HG02678 (cell line): ENCODE measurements around the gene CNEP1R1.

Source experiments
- ATAC-seq: cut with Tn5 transposase; IDR thresholded peaks from one replicate; pipeline ENCODE4 v1.9.1; 2021; ENCODE audit warnings: mild to moderate bottlenecking, moderate library complexity; ENCODE audit not compliant: unreplicated experiment

Gene CNEP1R1

GRCh38 chr16:50059669-50060068 is 34.6 kb downstream of the CNEP1R1 start:
- no peak for ATAC-seq

- ATAC-seq, result no peak
Measured at GRCh38 chr16:50061326-50061725, 36.3 kb downstream of the CNEP1R1 start.

DNA sequence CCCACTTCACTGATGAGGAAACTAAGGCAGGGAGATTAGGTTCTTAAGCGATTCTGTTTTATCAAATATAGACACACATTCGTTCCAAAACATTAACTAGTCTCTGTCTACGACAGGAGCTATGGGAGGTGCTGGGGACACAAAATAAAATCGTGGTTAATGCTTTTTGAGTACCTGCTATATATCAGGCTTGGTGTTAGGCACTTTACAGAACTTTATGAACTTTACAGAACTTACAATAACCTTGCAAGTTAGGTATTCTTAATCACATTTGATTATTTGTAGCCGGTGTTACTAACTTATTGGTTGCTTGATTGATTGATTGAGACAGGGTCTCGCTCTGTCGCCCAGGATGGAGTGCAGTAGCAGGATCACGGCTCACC is 40.2 kb downstream of the CNEP1R1 start:
- ATAC-seq, result no peak

DNA sequence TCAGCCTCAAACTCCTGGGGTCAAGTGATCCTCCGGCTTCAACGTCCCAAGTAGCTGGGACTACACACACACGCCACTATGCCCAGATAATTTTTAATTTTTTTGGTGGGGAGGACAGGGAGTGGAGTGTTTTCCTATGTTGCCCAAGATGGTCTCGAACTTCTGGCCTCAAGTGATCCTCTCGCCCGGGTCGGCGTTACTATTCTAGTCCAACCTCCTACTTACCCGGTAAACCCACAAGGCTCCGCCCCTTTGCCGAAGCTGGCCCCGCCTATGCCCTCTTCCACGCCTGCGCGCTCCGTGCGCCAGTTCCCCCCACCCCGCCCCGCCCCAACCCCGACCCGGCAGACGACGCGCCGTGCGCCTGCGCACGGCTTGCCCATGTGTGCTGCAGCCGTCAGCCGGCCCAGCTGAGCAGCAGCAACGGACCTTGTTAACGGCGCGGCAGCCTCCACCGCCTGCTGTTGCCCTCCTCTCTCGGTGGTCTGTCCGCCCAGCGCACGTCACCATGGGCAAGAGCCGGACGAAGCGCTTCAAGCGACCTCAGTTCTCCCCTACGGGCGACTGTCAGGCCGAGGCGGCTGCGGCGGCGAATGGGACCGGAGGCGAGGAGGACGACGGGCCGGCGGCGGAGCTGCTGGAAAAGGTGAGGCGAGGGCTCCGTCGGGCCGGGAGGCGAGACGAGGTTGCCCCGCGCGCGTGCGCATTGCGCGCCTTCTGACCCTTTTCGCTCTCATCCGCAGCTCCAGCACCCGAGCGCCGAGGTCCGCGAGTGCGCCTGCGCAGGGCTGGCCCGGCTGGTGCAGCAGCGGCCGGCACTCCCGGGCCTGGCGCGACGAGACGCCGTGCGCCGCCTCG is 40.8 kb downstream of the CNEP1R1 start, which contains the start of gene HEATR3:
Gene HEATR3, plus strand, starts transcription at position 347 of the 858 bp plus-strand sequence. Its CDS starts 162 bp downstream, at position 509.
- peak; percentile 84 for ATAC-seq

DNA sequence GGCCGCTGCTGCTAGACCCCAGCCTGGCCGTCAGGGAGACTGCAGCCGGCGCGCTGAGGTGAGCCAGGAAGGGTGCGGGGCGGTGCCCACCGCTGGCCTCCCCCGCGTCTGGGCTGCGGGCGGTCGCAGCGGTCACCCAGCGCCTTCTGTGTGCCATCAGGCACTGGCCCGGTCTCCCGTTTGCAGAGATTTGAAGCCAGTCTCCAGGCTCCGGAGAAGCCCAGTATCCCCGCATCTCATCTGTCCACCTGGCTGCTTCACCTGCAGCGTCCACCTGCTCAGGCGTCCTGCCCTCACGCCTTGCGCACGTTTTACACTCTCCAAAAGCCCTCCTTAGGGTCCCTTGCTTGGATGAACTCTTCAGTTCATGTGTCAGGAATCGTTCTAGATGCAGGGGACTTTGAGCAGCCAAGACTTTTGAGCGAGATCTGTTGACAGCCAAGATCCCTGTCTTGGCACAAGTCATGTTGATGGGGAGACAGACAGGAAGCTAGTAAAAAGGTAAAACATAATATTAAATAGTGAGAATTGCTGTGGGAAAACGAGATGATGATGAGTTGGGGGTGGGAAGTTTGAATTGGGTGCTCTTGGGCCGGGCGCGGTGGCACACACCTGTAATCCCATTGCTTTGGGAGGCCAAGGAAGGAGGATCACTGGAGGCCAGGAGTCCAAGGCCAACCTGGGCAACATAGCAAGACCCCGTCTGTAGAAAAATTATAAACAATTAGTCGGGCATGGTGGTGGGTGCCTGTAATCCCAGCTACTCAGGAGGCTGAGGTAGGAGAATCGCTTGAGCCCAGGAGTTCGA is 41.7 kb downstream of the CNEP1R1 start:
- no peak for ATAC-seq

- no peak for ATAC-seq
Measured at GRCh38 chr16:50067290-50067853, 42.3 kb downstream of the CNEP1R1 start.

DNA sequence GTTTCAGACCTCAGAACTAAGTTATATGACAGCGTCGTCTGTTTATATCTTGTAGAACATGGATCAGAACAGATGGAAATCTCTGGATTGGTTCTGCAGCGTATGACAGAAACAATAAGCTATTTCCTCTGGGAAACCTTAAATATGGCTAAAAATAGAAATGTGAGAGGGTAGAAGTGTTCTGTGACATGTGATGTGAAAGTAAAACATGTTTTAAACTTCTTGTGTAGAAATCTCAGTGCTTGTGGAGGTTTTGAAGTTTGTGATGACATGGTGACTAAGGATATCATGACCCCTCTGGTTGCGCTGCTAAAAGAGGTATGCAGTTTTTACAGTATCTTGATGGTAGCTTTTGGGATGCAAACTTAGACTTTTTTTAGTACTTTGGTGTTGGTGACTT is 43.5 kb downstream of the CNEP1R1 start:
- ATAC-seq, result no peak

GRCh38 chr16:50069060-50069459 is 44.0 kb downstream of the CNEP1R1 start:
- no peak for ATAC-seq

DNA sequence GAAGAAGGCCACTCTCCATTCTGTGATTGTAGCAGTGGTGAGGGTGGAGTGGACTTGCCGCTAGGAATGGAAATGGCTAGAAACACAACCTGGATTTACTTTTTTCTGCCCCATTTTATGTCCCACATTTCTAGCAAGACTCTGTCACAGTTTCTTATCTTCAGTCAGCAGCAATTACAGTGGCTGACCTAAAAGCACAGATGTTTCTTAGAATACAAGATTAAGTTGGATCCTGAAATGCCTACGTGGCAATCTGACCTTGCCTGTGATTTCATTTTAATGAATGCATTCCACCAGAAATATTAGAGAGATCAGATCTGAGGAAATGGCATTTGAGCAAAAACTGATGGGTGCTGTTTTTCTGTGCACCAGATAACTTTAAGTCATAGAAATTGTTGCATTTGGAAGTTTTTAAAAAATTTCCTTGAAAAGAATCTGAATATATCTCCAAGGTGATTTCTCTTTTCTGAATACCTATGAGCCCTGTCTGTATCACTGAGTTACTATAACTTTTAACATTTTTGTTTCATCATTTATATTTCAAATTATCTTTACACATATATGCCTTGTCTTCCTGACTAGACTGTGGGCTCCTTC is 46.1 kb downstream of the CNEP1R1 start:
- no peak for ATAC-seq

GRCh38 chr16:50072730-50073129 is 47.7 kb downstream of the CNEP1R1 start:
- ATAC-seq, result no peak

DNA sequence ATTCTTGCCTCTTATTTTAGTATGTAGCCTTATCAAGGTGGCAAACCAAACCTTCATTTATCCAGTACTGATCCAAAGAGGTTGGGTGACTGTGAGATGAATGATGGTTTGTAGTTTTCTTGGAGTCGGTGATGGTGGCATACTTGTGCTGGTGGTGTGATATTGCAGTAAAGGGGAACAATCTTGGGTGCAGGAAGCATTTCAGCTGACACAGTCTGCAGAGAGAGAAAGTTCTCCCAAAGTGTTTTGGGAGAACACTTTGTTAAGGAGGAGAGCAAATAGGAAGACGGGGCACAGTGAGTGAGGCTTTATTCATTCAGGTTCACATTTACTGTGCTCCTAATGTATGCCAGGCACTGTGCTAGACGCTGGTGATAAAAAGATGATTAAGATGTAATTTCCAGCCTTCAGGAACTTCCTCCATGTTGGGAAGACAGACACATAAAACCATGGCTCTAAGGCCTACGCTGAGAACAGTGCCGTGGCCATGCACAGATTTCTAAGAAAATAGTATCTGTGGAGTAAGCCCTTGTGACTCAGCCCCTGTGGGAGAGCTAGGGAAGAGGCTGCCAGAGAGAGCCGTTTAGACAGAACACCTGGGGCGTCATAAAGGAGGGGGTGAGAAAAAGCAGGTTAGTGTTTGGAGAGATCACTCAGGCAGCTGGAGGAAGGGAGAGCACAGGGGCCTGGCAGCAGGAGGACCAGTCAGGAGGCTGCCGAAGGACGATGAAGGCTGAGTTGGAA is 54.5 kb downstream of the CNEP1R1 start:
- no peak for ATAC-seq

DNA sequence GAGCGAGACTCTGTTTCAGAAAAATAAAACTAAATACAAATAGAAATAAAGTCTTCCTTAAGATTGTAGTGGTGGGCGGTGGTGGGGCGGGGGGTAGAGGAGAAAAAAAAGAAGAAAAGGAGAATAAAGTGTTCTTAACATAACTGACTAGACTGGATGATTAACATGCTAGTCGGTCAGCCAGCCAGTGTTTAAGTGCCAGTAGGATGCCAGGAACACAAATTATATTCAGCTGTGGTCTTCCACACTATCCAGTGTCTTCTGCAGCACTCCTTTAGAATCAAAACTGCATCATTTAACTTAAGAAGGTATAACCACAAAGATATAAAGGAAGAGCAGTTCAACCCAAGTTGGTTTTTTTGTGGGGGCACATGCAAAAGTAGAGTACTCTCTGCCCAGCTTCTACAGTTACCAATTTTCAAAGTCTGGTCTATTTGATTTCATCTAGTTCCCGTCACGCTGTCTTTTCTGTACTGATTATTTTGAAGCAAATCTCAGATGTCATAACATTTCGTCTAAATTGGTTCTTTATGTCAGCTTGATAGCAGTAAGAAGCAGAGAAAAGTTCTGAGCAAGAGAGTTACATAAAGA is 56.5 kb downstream of the CNEP1R1 start:
- no peak for ATAC-seq

DNA sequence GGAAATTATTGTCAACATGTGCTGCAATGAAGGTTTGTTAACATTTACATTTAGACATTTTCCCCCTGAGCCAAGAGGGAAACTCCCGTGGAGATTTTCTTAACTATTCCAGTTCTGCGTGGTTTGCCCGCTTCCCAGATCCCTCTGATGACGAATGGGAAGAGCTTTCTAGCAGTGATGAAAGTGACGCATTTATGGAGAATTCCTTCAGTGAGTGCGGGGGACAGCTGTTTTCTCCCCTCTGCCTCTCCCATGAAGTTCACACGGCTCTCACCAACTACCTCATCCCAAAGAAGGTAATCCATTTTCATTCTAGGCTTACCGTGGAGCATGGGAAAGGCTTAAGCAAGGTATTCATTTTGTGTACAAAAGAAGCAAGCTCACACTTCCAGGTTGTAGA is 59.0 kb downstream of the CNEP1R1 start:
- no peak for ATAC-seq

GRCh38 chr16:50086176-50086575 is 61.2 kb downstream of the CNEP1R1 start:
- no peak for ATAC-seq
